Caco-2 (cell line): ENCODE measurements around the gene ZNF326. TPM values are rescaled to one million over a fixed set of nuclear protein-coding genes. Genes with fewer than 3 reads are reported as not detected.
"Not testable (repeated sequence)": the region's sequence is repeated elsewhere in the genome, so short reads cannot be mapped to it uniquely, and the experiment has no call there.

Source experiments
- BruUV-seq: library from RNA; stranded (reverse); fragments of 400-500 nt; replicated peaks from 2 replicates; lab custom pipeline; 2021; lab: Mats Ljungman, UMichigan
- CTCF ChIA-PET: fragments of 300-600 bp; sonication (Branson Sonifier 250); formaldehyde crosslinking; loops from one replicate; lab custom pipeline; 2022; ENCODE audit warnings: antibody characterized with exemption; lab: Charles Lee
- POLR2A ChIA-PET: fragments of 300-600 bp; sonication (Branson Sonifier 250); formaldehyde crosslinking; loops from one replicate; lab custom pipeline; 2022; ENCODE audit warnings: antibody characterized with exemption; lab: Charles Lee
- DNase-seq, 2 experiments: peaks; one replicate each; pipeline versions ENCODE4 v3.0.0 to v3.0.0-alpha.2; 2020 to 2022
- H3K27me3 ChIP-seq: replicated peaks from 2 replicates; pipeline ENCODE4 v1.6.0; 2011; ENCODE audit warnings: low read length; ENCODE audit not compliant: control insufficient read depth, insufficient read depth
- H3K36me3 ChIP-seq: 2 replicates; pipeline ENCODE4 v1.5.1; 2011; ENCODE audit warnings: low read length; ENCODE audit not compliant: control insufficient read depth, insufficient read depth
- H3K4me1 ChIP-seq: fragments of 250-450 bp; sonication (Bioruptor Pico); 2 replicates; pipeline ENCODE4 v1.5.1; 2020; ENCODE audit warnings: mild to moderate bottlenecking
- H3K4me3 ChIP-seq: 2 replicates; pipeline ENCODE4 v1.5.1; 2011; ENCODE audit warnings: low read depth, mild to moderate bottlenecking, control low read depth, low read length
- H3K9me3 ChIP-seq: fragments of 250-450 bp; sonication (Bioruptor Pico); 2 replicates; pipeline ENCODE4 v1.5.1; 2020; ENCODE audit warnings: mild to moderate bottlenecking, moderate library complexity
- H3K27ac Mint-ChIP-seq: one replicate; pipeline ENCODE4 v1.8.0; 2022; ENCODE audit warnings: mixed read lengths; ENCODE audit not compliant: unreplicated experiment
- H3K27me3 Mint-ChIP-seq: one replicate; pipeline ENCODE4 v1.8.0; 2022; ENCODE audit warnings: mixed read lengths; ENCODE audit not compliant: insufficient read depth, unreplicated experiment
- H3K36me3 Mint-ChIP-seq: one replicate; pipeline ENCODE4 v1.8.0; 2022; ENCODE audit warnings: mild to moderate bottlenecking, mixed read lengths; ENCODE audit not compliant: insufficient read depth, unreplicated experiment
- H3K4me1 Mint-ChIP-seq: one replicate; pipeline ENCODE4 v1.8.0; 2022; ENCODE audit warnings: low read depth, mixed read lengths; ENCODE audit not compliant: unreplicated experiment
- H3K4me3 Mint-ChIP-seq: one replicate; pipeline ENCODE4 v1.8.0; 2022; ENCODE audit warnings: mild to moderate bottlenecking, moderate library complexity, mixed read lengths; ENCODE audit not compliant: unreplicated experiment
- H3K9me3 Mint-ChIP-seq: one replicate; pipeline ENCODE4 v1.8.0; 2022; ENCODE audit warnings: mixed read lengths; ENCODE audit not compliant: unreplicated experiment
- CTCF ChIP-seq, 2 experiments: fragments of 200-600 bp in 1 of 2; IDR thresholded peaks; 1 replicate in 1 of 2; 2 replicates in 1 of 2; pipeline versions ENCODE4 v1.5.1 to v1.8.0; 2011 to 2022; ENCODE audit warnings: antibody characterized with exemption in 1 of 2, control low read depth in 1 of 2, inconsistent platforms in 1 of 2, low read depth in 1 of 2, low read length in 1 of 2, mild to moderate bottlenecking in 1 of 2, moderate library complexity in 1 of 2; ENCODE audit not compliant: insufficient read depth in 1 of 2, severe bottlenecking in 1 of 2, unreplicated experiment in 1 of 2
- intact Hi-C: fragments of 100-400 bp; cut with micrococcal nuclease; formaldehyde crosslinking; loops from one replicate; pipeline ENCODE4 v1.10.0; 2022; ENCODE audit not compliant: unreplicated experiment
- total RNA-seq: library from RNA; stranded (reverse); gene quantifications from 2 replicates; pipeline ENCODE4 v1.2.3, GENCODE V29; 2022

The ZNF326 gene
- total RNA-seq, 1 experiment from 2014 or later, result 31.7 TPM

- Histone ChIP-seq H3K36me3 (no peaks in the 10 kb centered on the region), H3K4me3 (no peak overlapping the region), H3K4me1 (no peaks in the 10 kb centered on the region), H3K27me3 (no peaks in the 10 kb centered on the region), H3K9me3 (no peaks in the 10 kb centered on the region)
- ChIA-PET POLR2A (no interaction called here), CTCF (no interaction called here)
- no peak for TF ChIP-seq CTCF (IDR thresholded peaks at IDR 0.05; ENCODE audit: insufficient read depth in 1 of 2, low read depth in 1 of 2, low read length in 1 of 2, severe bottlenecking in 1 of 2, unreplicated experiment in 1 of 2)
- BruUV-seq, result no TSS peak
- H3K4me3 Mint-ChIP-seq, result no peak overlapping the region
- no peak overlapping the region for H3K27ac Mint-ChIP-seq
- no peaks in the 10 kb centered on the region for H3K9me3 Mint-ChIP-seq
- no peaks in the 10 kb centered on the region for H3K36me3 Mint-ChIP-seq
- H3K4me1 Mint-ChIP-seq, result no peaks in the 10 kb centered on the region
- H3K27me3 Mint-ChIP-seq, result no peaks in the 10 kb centered on the region
- intact Hi-C loops, result no loop called here
- DNase-seq, result no peak
These were observed 14.3 kb upstream of the ZNF326 start for GRCh38 chr1:89980605-89981004.

GRCh38 chr1:89982846-89983245 is 12.1 kb upstream of the ZNF326 start:
- H3K27ac Mint-ChIP-seq, CTCF ChIA-PET, POLR2A ChIA-PET, H3K36me3 ChIP-seq, DNase-seq, intact Hi-C loops, H3K36me3 Mint-ChIP-seq, H3K9me3 Mint-ChIP-seq, H3K4me1 Mint-ChIP-seq, H3K4me3 Mint-ChIP-seq, H3K27me3 Mint-ChIP-seq, H3K27me3 ChIP-seq, H3K9me3 ChIP-seq, BruUV-seq, H3K4me1 ChIP-seq, H3K4me3 ChIP-seq: not testable (repeated sequence)

GRCh38 chr1:89984564-89985116 is 10.3 kb upstream of the ZNF326 start:
- H3K27me3 Mint-ChIP-seq, H3K4me3 ChIP-seq, H3K4me1 Mint-ChIP-seq, intact Hi-C loops, H3K4me1 ChIP-seq, H3K9me3 Mint-ChIP-seq, DNase-seq, H3K27me3 ChIP-seq, BruUV-seq, H3K36me3 ChIP-seq, H3K27ac Mint-ChIP-seq, POLR2A ChIA-PET, H3K36me3 Mint-ChIP-seq, H3K4me3 Mint-ChIP-seq, H3K9me3 ChIP-seq: not testable (repeated sequence)
- CTCF ChIA-PET, result interaction anchor here (0.6 kb wide), 1 partner anchor 133 kb away, joined by 3 read pairs; no protein-coding TSS in a partner anchor

- H3K36me3 ChIP-seq, result no peaks in the 10 kb centered on the region
- POLR2A ChIA-PET, result interaction anchor here (0.7 kb wide), 1 partner anchor 87 kb away, joined by 12 read pairs; no protein-coding TSS in a partner anchor
- H3K27ac Mint-ChIP-seq, result no peak overlapping the region
- no peaks in the 10 kb centered on the region for H3K9me3 ChIP-seq
- no peaks in the 10 kb centered on the region for H3K27me3 Mint-ChIP-seq
- H3K4me1 ChIP-seq, result peaks cover 22% of the 10 kb centered on the region
- CTCF ChIA-PET, result no interaction called here
- H3K9me3 Mint-ChIP-seq, result no peaks in the 10 kb centered on the region
- TF ChIP-seq CTCF (IDR thresholded peaks at IDR 0.05; ENCODE audit: insufficient read depth in 1 of 2, low read depth in 1 of 2, low read length in 1 of 2, severe bottlenecking in 1 of 2, unreplicated experiment in 1 of 2), result no peak
- H3K4me1 Mint-ChIP-seq, result peaks cover 17% of the 10 kb centered on the region
- H3K27me3 ChIP-seq, result no peaks in the 10 kb centered on the region
- intact Hi-C loops, result loop anchor here (2.0 kb wide), 1 partner anchor 31 kb away; no protein-coding TSS in a partner anchor
- no peak overlapping the region for H3K4me3 ChIP-seq
- no peaks in the 10 kb centered on the region for H3K36me3 Mint-ChIP-seq
- H3K4me3 Mint-ChIP-seq, result no peak overlapping the region
- no peak for DNase-seq
- no TSS peak for BruUV-seq
These were observed 8.9 kb upstream of the ZNF326 start for GRCh38 chr1:89986020-89986419.
